H1 (cell line): ENCODE data around the gene INPP5J. TPM values are rescaled to one million over a fixed set of nuclear protein-coding genes. Genes with fewer than 3 reads are reported as not detected.

ENCODE experiments used
- BCL11A ChIP-seq, 2 experiments: IDR thresholded peaks; one replicate each; pipeline ENCODE4 v1.6.1; 2011; ENCODE audit warnings: low read depth in 2 of 2, low read length in 2 of 2, mild to moderate bottlenecking in 2 of 2
- TCF12 ChIP-seq: IDR thresholded peaks from 2 replicates; pipeline ENCODE4 v1.6.1; 2011; ENCODE audit warnings: low read depth, mild to moderate bottlenecking, low read length
- polyA plus RNA-seq, 7 experiments: library from polyadenylated mRNA; depleted of rRNA in 3 of 7; stranded (reverse) in 5 of 7; unstranded in 2 of 7; fragments of >200 nt in 5 of 7; fragments of 200-250 nt in 2 of 7; gene quantifications; 1 replicate in 5 of 7; 2 replicates in 1 of 7; 4 replicates in 1 of 7; pipeline versions ENCODE4 v1.2.1 to v1.2.3, GENCODE V29; 2011 to 2013; ENCODE audit warnings: missing spikeins in 2 of 7, mixed read lengths in 2 of 7
- total RNA-seq: library from RNA; stranded (reverse); fragmentation: NEBNext Ultra II Directional; extraction: Animal tissue kit (Norgen Biotek cat#: 25700); gene quantifications from 2 replicates; pipeline ENCODE4 v1.2.1, GENCODE V29; 2021
- TF ChIP-seq, protein P1 (sequence below): IDR thresholded peaks from 2 replicates; pipeline ENCODE4 v1.6.1; 2012; ENCODE audit warnings: inconsistent platforms

Gene INPP5J
- total and polyA plus RNA-seq, 2 of the 8 experiments (the other 6 are each of a cell fraction or from before 2014, with no cell fraction given): 5.4 to 6.0 TPM

DNA sequence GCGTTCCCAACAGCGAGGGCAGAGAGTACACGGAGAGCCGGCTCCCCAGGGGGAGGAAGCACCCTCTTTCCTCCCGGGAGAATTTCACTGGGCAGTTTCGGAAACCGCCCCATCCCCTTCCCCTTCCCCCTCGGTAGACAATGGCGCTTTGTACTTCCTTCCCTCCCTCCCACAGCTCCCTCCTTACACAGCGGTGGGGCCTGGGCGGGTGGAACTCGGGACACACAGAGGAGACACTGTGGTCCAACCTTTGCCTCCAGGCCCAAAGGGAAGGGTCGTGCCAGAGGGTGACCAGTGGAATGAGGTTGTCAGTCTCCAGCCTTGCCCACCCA is 37.3 kb upstream of the INPP5J start (continued):
- TF ChIP-seq, protein P1, sequence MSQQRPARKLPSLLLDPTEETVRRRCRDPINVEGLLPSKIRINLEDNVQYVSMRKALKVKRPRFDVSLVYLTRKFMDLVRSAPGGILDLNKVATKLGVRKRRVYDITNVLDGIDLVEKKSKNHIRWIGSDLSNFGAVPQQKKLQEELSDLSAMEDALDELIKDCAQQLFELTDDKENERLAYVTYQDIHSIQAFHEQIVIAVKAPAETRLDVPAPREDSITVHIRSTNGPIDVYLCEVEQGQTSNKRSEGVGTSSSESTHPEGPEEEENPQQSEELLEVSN: no peak
- TF ChIP-seq TCF12: no peak
- no peak for TF ChIP-seq BCL11A (IDR thresholded peaks at IDR 0.05; ENCODE audit: low read depth in 2 of 2, low read length in 2 of 2)
